Measurements from ENCODE around the gene TMCO4.
"Not testable (repeated sequence)": the region's sequence is repeated elsewhere in the genome, so short reads cannot be mapped to it uniquely, and the experiment has no call there.

TMCO4 gene

GRCh38 chr1:19639999-19640362 is 159.7 kb downstream of the TMCO4 start:
- no peak for DNase-seq (ENCODE audit: low read depth in 2 of 2)

- DNase-seq (ENCODE audit: low read depth in 2 of 2): not testable (repeated sequence)
Measured at GRCh38 chr1:19639228-19639627, 160.5 kb downstream of the TMCO4 start.

- no peak for DNase-seq (ENCODE audit: low read depth in 2 of 2)
Measured at GRCh38 chr1:19637606-19638005, 162.1 kb downstream of the TMCO4 start.

- not testable (repeated sequence) for DNase-seq (ENCODE audit: low read depth in 2 of 2)
Measured at GRCh38 chr1:19636749-19637148, 163.0 kb downstream of the TMCO4 start.

- no peak for DNase-seq (ENCODE audit: low read depth in 2 of 2)
Measured at GRCh38 chr1:19636065-19636464, 163.7 kb downstream of the TMCO4 start.

GRCh38 chr1:19635646-19636045 is 164.1 kb downstream of the TMCO4 start:
- DNase-seq (ENCODE audit: low read depth in 2 of 2): no peak

GRCh38 chr1:19635064-19635463 is 164.7 kb downstream of the TMCO4 start:
- not testable (repeated sequence) for DNase-seq (ENCODE audit: low read depth in 2 of 2)

- DNase-seq (ENCODE audit: low read depth in 2 of 2): no peak
Measured at GRCh38 chr1:19633106-19633505, 166.6 kb downstream of the TMCO4 start.

Data from stimulated activated CD4-positive, alpha-beta T cell treated with anti-CD3 and anti-CD28 coated beads, Interleukin-1b, Interleukin-23, amount 100 ng/mL, for 4 hours (primary cell).